ENCODE measurements around the gene HOXD9. TPM values are rescaled to one million over a fixed set of nuclear protein-coding genes. Genes with fewer than 3 reads are reported as not detected.

HOXD9 gene
- polyA plus RNA-seq, 1 donor from 2014 or later = not detected

GRCh38 chr2:176103194-176103593 lies 19.3 kb upstream of the HOXD9 start:
- H3K4me3 ChIP-seq (ENCODE audit: low read length) = no peak overlapping the region
- H2AFZ ChIP-seq (ENCODE audit: low read depth, low read length) = no peak overlapping the region
- TF ChIP-seq SMC3 (conservative IDR thresholded peaks at IDR 0.05; ENCODE audit: poor library complexity) = no peak
- TF ChIP-seq CTCF (IDR thresholded peaks at IDR 0.05; ENCODE audit: poor library complexity, severe bottlenecking) = no peak
- no peak for TF ChIP-seq MXI1 (conservative IDR thresholded peaks at IDR 0.05; ENCODE audit: poor library complexity, severe bottlenecking)
- TF ChIP-seq TAF1 (IDR thresholded peaks at IDR 0.05; ENCODE audit: low read depth) = no peak
- no peak for TF ChIP-seq EP300 (conservative IDR thresholded peaks at IDR 0.05; ENCODE audit: poor library complexity, severe bottlenecking)
- TF ChIP-seq EZH2 (IDR thresholded peaks at IDR 0.05; ENCODE audit: borderline replicate concordance, insufficient read depth, low read length, poor library complexity, severe bottlenecking) = no peak
- no peak for TF ChIP-seq RAD21 (conservative IDR thresholded peaks at IDR 0.05)
- no peak for TF ChIP-seq REST (IDR thresholded peaks at IDR 0.05; ENCODE audit: borderline replicate concordance)
- no peak for TF ChIP-seq POLR2AphosphoS5 (IDR thresholded peaks at IDR 0.05)
- peaks cover 7% of the 10 kb centered on the region for H3K9me3 ChIP-seq (ENCODE audit: low read length)
- H3K27me3 ChIP-seq (ENCODE audit: insufficient read depth, low read depth, low read length) = peaks cover 97% of the 10 kb centered on the region
- H3K79me2 ChIP-seq (replicated peaks; ENCODE audit: insufficient read depth, low read length) = no peaks in the 10 kb centered on the region
- H3K27ac ChIP-seq (ENCODE audit: low read length) = no peak overlapping the region
- H3F3A ChIP-seq (ENCODE audit: insufficient read depth, low read length, poor library complexity, severe bottlenecking) = no peaks in the 10 kb centered on the region
- no peaks in the 10 kb centered on the region for H3K9me2 ChIP-seq (ENCODE audit: insufficient read depth, low read length)
- no peaks in the 10 kb centered on the region for H3K36me3 ChIP-seq (ENCODE audit: insufficient read depth, low read length)
- no peak overlapping the region for H3K9ac ChIP-seq (ENCODE audit: low read length)
- H3K4me2 ChIP-seq (ENCODE audit: low read length) = no peak overlapping the region
- no peaks in the 10 kb centered on the region for H4K20me1 ChIP-seq (ENCODE audit: insufficient read depth)

GRCh38 chr2:176103742-176104315 lies 18.7 kb upstream of the HOXD9 start:
- H3K27me3 ChIP-seq (ENCODE audit: insufficient read depth, low read depth, low read length) = peaks cover 96% of the 10 kb centered on the region
- no peaks in the 10 kb centered on the region for H3F3A ChIP-seq (ENCODE audit: insufficient read depth, low read length, poor library complexity, severe bottlenecking)
- TF ChIP-seq RAD21 (conservative IDR thresholded peaks at IDR 0.05) (no peak), POLR2AphosphoS5 (IDR thresholded peaks at IDR 0.05) (no peak), CTCF (IDR thresholded peaks at IDR 0.05; ENCODE audit: poor library complexity, severe bottlenecking) (no peak), EZH2 (IDR thresholded peaks at IDR 0.05; ENCODE audit: borderline replicate concordance, insufficient read depth, low read length, poor library complexity, severe bottlenecking) (no peak), REST (IDR thresholded peaks at IDR 0.05; ENCODE audit: borderline replicate concordance) (no peak), TAF1 (IDR thresholded peaks at IDR 0.05; ENCODE audit: low read depth) (no peak), SMC3 (conservative IDR thresholded peaks at IDR 0.05; ENCODE audit: poor library complexity) (no peak), MXI1 (conservative IDR thresholded peaks at IDR 0.05; ENCODE audit: poor library complexity, severe bottlenecking) (no peak), EP300 (conservative IDR thresholded peaks at IDR 0.05; ENCODE audit: poor library complexity, severe bottlenecking) (no peak)
- no peaks in the 10 kb centered on the region for H3K36me3 ChIP-seq (ENCODE audit: insufficient read depth, low read length)
- H3K4me2 ChIP-seq (ENCODE audit: low read length) = no peak overlapping the region
- H3K9me2 ChIP-seq (ENCODE audit: insufficient read depth, low read length) = no peaks in the 10 kb centered on the region
- no peak overlapping the region for H2AFZ ChIP-seq (ENCODE audit: low read depth, low read length)
- H3K79me2 ChIP-seq (replicated peaks; ENCODE audit: insufficient read depth, low read length) = no peaks in the 10 kb centered on the region
- H3K9ac ChIP-seq (ENCODE audit: low read length) = no peak overlapping the region
- H3K27ac ChIP-seq (ENCODE audit: low read length) = no peak overlapping the region
- no peaks in the 10 kb centered on the region for H4K20me1 ChIP-seq (ENCODE audit: insufficient read depth)
- H3K4me3 ChIP-seq (ENCODE audit: low read length) = no peak overlapping the region
- peaks cover 7% of the 10 kb centered on the region for H3K9me3 ChIP-seq (ENCODE audit: low read length)

Data from neural cell (in vitro differentiated cells).